ENCODE results near the gene UBE2E1.
"Not testable (repeated sequence)": the region's sequence is repeated elsewhere in the genome, so short reads cannot be mapped to it uniquely, and the experiment has no call there.

The UBE2E1 gene

DNA sequence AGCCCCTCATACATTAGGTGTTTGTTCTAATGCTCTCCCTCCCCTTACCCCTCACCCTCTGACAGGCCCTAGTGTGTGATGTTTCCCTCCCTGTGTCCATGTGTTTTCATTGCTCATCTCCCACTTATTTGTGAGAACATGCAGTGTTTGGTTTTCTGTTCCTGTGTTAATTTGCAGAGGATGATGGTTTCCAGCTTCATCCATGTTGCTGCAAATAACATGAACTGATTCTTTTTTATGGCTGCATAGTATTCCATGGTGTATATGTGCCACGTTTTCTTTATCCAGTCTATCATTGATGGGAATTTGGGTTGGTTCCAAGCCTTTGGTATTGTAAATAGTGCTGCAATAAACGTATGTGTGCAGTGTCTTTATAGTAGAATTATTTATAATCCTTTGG is 43.7 kb downstream of the UBE2E1 start:
- not testable (repeated sequence) for DNase-seq (ENCODE audit: low read depth)

DNA sequence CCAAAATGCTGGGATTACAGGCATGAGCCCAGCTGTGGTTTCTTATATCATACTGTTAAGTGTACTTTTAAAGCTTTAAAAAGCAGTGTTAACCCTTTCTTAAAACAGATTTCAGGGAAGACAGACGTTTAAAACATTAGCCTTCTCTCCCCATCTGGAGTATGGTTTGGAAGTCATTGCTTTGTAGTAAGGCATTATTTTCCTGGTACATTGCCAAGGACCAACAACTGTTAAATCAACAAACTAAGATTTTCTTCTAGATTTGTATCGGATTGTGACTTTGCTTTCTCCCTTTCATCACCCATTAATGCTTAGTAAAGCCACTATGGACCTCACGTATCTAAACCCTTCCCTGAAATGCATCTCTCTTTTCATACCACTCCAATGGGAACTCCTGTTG is 50.5 kb downstream of the UBE2E1 start:
- no peak for DNase-seq (ENCODE audit: low read depth)

DNA sequence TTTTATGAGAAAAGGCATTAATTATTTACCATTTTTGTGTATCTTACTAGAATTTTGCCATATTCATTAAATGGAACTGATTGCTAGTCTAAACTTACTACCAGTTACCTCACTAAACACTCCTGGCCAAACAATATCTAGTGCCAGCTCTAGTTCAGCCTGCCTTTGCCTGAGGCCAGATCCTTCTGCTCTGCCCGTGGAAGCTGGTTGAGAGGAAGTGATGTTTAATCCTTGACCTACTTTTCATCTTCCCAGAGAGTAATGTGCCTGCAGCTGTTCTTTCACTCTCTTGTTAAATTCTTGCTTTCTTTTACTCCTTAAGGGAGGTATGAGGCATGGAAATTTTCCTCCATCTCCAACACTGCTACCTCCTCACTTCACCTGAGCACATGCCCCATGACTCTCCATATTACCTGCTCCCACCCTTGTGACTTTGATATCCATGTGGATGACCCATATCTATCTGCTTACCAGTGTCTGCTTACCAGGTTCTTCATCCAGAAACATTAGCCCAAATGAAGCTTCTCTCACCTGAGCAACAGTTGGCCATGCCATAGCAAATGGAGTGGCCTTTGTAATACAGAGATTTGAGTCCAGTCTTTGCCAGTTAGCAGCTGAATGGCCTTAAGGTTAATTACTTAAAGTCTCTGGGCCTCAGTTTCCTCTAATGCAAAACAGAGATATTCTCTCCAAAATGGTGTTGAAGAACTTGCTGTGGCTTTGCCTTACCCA is 53.4 kb downstream of the UBE2E1 start:
- DNase-seq (ENCODE audit: low read depth), result no peak

- DNase-seq (ENCODE audit: low read depth), result no peak
Observed at GRCh38 chr3:23859839-23860382, 54.2 kb downstream of the UBE2E1 start.

DNA sequence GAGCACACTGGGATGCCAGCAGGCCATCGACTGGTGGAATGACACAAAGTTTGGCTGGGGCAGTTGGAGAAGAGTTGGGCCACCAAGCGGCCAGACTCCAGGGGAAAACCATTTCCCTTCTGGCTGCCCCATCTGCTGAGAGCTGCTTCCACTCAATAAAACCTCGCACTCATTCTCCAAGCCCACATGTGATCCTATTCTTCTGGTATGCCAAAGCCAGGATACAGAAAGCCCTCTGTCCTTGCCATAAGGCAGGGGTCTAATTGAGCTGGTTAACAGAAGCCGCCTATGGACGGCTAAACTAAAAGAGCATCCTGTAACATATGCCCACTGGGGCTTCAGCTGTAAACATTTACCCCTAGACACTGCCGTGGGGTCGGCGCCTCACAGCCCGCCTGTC is 55.9 kb downstream of the UBE2E1 start:
- no peak for DNase-seq (ENCODE audit: low read depth)

- DNase-seq (ENCODE audit: low read depth), result no peak
Observed at GRCh38 chr3:23863060-23863459, 57.3 kb downstream of the UBE2E1 start.

DNA sequence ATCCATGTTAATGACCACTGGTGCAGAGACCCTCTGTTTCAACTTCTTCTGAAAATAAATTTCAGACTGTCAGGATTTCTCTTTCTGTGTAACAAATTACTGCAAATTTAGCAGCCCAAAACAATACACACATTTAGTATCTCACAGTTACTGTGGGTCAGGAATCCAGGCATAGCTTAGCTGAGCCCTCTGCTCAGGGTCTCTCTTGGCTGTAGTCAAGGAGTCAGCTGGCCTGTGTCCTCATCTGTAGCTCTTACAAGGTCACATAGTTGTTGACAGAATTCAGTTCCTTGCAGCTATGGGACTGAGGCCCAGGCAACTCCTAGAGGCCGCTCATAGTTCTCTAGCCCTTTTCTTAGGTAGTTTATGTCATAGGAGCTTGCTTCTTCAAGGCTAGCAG is 59.2 kb downstream of the UBE2E1 start:
- DNase-seq (ENCODE audit: low read depth), result no peak

DNA sequence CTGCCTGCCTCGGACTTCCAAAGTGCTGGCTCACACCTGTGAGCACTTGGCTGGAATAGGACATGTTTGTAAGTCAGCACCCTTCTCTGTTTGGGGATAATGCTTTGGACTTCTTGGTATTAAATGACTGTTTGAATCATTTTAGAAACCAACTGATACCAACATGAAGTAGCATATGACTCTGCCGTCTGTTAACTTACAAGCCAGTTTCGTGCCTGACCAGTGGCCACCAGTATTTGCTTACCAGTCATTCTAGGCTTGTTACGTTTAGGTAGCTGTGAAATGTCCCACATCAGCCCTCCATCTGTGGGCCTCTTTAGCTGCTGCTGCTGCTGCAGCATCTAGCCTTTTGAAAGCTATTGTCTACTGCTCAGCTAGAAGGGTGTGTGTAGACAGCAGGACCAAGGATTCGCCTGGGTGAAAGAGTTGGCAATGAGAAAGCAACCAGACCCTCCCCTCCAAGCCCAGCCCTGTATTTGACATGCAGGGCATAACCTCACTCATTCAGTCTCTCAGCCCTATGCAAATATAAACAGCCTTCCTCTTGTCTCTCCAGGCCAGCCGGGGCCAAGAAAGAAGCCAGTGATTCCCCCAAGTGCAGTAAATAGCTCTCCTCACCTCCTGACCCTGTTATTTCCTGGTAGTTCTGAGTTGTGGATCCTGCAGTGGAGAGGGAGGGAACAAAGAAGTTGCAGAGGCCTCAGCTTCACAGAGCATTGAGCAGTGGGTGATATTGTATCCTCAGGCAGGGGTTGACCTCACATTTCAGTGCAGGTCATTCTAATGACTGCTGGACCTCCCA is 60.0 kb downstream of the UBE2E1 start:
- DNase-seq (ENCODE audit: low read depth), result no peak

- DNase-seq (ENCODE audit: low read depth), result no peak
Observed at GRCh38 chr3:23867400-23867799, 61.6 kb downstream of the UBE2E1 start.

DNA sequence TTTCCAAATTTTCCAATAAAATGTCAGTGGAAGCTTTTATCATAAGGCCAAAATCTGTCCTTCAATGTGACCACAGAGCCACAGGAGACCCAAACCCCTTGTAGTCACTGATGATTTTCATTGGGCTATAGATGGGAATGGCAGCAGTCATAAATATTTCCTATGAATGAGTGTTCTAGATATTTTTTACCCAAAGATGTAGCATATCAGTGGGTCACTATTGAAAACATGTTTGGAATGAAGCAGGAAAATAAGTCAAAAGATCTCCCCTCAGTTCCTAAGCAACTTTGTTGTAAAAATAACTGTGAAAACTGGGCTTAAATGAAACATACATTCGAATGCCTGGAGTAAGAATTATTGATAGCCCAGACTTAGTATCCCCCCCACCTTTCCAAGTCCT is 62.1 kb downstream of the UBE2E1 start:
- no peak for DNase-seq (ENCODE audit: low read depth)

DNA sequence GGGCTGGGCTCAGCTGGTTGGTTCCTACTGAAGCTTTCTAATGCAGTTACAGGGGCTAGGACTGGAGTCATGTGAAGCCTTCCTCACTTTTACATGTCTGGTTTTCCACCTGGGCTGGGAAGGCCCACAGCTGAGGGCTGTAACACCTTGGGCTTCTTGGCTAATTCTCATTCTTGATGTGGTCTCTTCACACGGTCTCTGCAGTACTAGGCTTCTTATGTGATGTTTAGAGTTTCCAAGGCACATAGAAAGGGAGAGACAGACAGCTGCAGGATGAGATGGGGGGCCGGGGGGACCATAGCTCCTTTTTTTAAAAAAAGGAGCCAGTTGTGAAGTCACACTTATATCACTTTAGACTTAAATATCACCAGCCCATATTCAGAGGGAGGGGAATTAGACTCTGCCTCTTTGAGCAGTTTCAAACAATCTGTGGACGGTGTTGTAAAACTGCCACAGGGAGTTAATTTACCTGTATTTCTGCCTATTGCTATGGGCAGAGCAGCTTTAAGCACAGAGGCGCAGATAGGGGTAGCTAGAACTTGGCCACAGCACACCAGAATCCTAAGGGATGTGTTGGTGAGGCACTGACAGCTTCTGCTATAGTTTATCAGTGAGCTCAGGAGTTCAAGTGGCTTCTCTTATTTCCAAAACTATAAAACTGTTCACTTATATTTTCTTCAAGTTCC is 64.4 kb downstream of the UBE2E1 start:
- DNase-seq (ENCODE audit: low read depth), result no peak

- DNase-seq (ENCODE audit: low read depth), result not testable (repeated sequence)
Observed at GRCh38 chr3:23870663-23871043, 64.9 kb downstream of the UBE2E1 start.

DNA sequence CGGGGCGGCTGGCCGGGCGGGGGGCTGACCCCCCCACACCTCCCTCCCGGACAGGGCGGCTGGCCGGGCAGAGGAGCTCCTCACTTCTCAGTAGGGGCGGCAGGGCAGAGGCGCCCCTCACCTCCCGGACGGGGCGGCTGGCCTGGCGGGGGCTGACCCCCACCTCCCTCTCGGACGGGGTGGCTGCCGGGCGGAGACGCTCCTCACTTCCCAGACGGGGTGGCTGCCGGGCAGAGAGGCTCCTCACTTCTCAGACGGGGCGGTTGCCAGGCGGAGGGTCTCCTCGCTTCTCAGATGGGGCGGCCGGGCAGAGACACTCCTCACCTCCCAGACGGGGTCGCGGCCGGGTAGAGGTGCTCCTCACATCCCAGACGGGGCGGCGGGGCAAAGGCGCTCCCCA is 65.6 kb downstream of the UBE2E1 start:
- DNase-seq (ENCODE audit: low read depth), result not testable (repeated sequence)

DNA sequence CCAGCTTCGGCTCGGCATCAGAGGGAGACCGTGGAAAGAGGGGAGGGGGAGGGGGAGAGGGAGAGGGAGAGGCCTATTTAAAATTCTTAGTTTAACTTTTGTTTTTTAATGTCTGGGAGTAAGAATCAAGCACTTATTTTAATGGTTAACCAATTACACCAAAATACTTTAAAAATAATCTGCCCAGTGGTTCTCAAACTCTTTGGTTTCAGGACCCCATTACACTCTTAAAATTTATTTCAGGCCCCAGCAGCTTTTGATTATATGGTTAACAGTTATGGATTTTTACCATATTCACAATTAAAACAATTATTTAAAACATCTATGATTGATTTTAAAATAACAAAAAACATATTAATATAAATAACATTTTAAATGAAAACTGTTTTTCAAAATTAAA is 66.6 kb downstream of the UBE2E1 start:
- no peak for DNase-seq (ENCODE audit: low read depth)

GRCh38 chr3:23873941-23874340 is 68.2 kb downstream of the UBE2E1 start:
- no peak for DNase-seq (ENCODE audit: low read depth)

DNA sequence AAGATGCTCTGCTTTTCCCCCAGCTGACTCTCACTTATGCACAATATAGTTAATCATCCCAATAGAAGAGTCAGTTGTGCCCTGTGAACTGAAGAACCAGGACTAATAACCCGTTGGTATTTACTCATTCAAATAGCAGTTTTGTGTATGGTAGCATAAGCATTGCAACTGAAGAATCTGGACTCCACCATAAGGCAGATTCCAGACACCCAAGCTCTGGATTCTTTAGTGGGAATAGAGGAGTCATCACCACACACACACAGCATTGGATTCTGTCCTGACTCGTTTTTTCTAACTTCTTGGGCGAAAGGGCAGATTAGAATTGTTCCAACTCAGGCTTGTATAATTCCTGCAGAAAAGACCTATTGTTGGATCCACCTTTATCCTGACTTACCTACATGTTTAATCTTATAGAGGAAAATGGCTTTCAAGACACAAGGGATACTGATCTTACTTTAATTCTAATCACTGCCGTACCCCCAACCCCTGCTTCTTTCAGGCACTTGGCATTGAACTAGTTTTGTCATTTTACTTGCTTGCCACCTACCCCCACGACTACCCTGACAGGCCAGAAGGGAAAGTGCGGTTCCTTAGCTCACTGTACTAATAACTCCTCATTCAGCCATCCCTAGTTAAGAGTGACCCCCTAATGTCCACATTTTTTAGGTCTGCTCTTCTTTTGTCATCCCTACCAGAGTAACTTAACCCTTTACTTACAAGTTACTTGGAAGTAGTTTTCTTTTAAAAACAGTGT is 68.8 kb downstream of the UBE2E1 start:
- no peak for DNase-seq (ENCODE audit: low read depth)

DNA sequence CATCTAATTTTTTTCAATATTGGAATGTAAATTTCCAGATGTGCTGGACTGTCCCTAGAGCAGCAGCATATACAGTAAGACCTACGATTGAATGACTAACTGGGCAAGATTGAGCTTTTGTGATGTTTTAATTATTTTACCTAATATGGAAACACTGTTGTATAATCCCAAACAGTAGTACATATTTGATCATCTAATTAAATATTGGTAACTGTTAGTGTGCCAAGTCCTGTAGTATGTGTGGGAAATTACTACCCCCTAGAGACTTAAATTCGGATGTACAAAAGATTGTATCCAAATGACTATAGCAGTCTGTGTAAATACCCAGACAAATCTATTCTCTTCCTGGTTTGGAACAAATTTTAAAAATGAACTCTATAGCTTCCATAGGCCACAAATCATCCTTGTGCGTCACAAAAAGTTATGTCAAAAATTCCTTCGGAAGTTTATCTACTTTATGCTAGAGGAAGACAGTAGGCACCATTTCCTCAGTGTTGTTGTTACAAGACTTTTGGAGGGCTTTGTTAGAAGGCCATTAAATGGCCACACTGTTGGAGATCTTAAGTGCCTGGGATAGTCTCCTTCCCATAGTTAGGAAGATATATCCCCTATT is 69.5 kb downstream of the UBE2E1 start:
- no peak for DNase-seq (ENCODE audit: low read depth)

DNA sequence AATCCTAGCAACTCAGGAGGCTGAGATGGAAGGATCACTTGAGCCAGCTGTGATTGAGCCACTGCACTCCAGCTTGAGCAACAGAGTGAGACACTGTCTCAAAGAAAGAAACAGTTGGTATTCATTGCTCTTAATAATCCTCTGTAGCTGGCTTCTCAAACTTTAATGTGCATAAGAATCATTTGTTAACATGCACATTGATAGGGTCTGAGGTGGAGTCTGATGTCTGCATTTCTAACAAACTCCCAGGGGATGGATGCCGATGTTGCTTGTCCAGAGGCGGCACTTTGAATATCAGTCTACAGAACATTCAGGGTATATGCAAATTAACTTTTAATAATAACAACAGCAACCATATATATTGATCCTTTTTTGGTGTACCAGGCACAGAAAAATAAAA is 71.2 kb downstream of the UBE2E1 start:
- DNase-seq (ENCODE audit: low read depth), result no peak

DNA sequence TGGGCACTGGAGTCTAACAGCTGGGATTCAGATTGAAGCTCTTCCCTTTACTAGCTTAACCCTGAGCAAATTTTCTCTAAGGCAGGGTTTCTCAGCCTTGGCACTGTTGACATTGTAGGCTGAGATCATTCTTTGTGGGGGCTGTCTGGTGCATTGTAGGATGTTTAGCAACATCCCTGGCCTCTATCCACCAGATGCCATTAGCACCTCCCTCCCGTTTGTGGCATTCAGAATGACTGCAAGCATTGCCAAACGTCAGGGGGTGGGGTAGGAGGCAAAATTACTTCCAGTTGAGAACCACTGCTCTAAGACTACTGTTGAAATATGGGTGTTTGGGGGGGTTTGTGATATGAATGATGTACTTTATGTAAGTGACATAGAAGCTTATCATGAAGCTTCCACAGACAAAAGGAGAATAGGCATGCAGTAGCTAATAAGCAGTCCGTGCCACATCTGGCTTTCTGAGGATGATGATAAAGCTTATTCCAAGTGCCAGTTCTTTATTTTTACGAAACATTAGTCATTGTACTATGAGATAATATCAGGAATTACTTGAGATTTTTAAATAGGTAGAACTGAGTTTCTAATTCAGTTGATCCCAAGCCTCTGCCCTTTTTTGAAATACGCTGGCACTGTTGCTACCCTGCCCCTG is 71.7 kb downstream of the UBE2E1 start:
- peak; percentile 87 for DNase-seq (ENCODE audit: low read depth)

DNA sequence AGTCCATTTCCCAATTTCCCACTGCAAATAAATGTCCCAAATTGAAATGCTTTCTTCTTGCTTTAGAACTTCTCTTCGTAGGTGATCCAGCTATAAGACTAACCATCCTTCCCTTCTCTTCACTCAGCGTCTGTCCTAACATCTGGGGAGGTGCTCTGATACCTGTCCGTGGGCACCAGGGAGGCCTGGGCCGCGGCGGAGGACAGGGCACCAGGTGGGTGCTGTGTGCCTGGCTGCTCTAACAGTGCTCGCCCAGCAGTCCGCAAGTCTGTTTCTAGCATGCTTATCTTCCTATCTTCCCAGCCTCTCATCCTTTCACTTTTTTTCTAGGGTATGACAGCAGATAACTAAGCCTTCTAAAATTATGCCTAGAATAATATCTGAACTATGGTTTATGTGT is 73.7 kb downstream of the UBE2E1 start:
- DNase-seq (ENCODE audit: low read depth), result no peak

DNA sequence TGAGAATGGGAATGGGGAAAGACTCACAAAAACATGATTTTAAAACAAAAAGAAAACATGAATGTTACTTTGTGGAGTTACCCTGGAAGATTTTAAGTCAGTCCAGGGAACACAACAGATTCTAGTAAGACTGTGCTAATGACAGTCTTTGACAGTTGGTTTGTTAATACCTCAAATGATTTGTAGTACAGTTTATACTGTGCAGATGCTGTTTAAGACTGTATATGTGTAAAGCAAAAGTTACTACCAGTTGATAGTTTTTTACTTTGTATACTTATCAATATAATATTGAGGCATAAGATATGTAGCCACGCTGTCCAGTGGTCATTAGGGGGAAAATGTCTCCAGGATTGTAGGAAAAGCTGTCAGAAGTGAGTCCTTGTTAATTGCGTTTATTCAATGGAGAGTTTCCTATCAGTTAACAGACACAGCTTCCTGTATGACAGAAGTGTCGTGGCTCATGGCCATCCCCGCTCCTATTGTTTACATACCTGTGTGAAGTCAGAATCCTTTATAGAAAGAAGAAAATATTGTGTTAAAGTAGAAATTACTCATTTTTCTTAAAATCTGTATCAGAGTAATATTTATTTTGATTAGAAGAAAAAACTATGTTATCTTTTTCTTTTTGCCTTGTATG is 75.1 kb downstream of the UBE2E1 start:
- no peak for DNase-seq (ENCODE audit: low read depth)
